Kidney epithelial cell (primary cell): ENCODE data around the gene AQP6. TPM values are rescaled to one million over a fixed set of nuclear protein-coding genes. Genes with fewer than 3 reads are reported as not detected.

Experiments
- DNase-seq: peaks from one replicate; pipeline ENCODE4 v3.0.0-alpha.2; 2010; ENCODE audit warnings: low read depth
- H3K27me3 ChIP-seq: 2 replicates; pipeline ENCODE4 v1.6.0; 2011; ENCODE audit warnings: low read length; ENCODE audit not compliant: control insufficient read depth, insufficient read depth
- H3K36me3 ChIP-seq: 2 replicates; pipeline ENCODE4 v1.5.1; 2011; ENCODE audit warnings: low read length; ENCODE audit not compliant: control insufficient read depth, insufficient read depth
- H3K4me3 ChIP-seq: 2 replicates; pipeline ENCODE4 v1.5.1; 2011; ENCODE audit warnings: low read depth, mild to moderate bottlenecking, control low read depth, low read length
- total RNA-seq: library from RNA; depleted of rRNA; stranded (reverse); fragments of >200 nt; gene quantifications from 2 replicates; pipeline ENCODE4 v1.2.3, GENCODE V29; 2015
- TF ChIP-seq, protein P1 (sequence below): IDR thresholded peaks from 2 replicates; pipeline ENCODE4 v1.5.1; 2011; ENCODE audit warnings: mild to moderate bottlenecking, moderate library complexity, low read length, control low read depth, inconsistent platforms; ENCODE audit not compliant: insufficient read depth, poor library complexity, severe bottlenecking

Gene AQP6
- total RNA-seq, 1 donor from 2014 or later: not detected

DNA sequence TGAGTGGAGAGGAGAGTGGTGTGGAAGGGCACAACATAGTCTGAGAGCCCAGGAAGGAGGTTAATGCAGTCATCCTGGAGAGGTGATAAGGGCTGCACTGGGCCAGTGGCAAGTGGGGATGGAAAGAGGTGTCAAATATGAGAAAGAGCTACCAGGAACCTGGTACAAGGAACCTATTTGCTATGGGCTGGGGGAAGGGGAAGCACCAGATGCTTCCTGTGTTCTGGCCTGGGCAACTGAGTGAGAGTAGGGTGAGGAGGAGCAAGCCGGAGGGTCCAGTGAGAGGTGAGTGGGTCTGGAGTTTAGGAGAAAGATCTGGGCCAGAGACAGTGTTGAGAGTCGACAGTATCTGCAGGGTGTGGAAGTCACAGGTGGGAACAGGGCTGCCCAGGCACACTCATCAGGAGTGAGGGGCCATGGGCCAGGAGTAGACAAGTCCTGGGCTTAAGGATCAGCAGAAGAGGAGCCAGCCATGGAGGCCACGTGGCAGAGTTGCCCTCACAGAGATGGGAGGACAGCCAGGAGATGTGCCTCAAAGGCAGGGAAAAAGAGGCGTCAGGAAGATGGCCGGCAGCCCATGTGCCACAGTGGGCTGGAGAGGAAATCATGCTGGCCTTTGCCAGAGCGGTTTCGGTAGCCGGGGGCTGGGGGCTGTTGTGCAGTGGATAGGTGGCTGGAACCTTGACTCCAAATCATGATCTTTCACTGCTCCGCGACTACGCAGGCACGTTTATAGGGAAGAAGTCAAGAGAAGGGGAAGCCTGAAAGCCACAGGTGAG, 2.9 kb upstream of the AQP6 start:
- TF ChIP-seq, protein P1, sequence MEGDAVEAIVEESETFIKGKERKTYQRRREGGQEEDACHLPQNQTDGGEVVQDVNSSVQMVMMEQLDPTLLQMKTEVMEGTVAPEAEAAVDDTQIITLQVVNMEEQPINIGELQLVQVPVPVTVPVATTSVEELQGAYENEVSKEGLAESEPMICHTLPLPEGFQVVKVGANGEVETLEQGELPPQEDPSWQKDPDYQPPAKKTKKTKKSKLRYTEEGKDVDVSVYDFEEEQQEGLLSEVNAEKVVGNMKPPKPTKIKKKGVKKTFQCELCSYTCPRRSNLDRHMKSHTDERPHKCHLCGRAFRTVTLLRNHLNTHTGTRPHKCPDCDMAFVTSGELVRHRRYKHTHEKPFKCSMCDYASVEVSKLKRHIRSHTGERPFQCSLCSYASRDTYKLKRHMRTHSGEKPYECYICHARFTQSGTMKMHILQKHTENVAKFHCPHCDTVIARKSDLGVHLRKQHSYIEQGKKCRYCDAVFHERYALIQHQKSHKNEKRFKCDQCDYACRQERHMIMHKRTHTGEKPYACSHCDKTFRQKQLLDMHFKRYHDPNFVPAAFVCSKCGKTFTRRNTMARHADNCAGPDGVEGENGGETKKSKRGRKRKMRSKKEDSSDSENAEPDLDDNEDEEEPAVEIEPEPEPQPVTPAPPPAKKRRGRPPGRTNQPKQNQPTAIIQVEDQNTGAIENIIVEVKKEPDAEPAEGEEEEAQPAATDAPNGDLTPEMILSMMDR: no peak
- no peak for DNase-seq
- Histone ChIP-seq H3K36me3 (no peaks in the 10 kb centered on the region), H3K4me3 (no peak overlapping the region), H3K27me3 (peaks cover 46% of the 10 kb centered on the region)

DNA sequence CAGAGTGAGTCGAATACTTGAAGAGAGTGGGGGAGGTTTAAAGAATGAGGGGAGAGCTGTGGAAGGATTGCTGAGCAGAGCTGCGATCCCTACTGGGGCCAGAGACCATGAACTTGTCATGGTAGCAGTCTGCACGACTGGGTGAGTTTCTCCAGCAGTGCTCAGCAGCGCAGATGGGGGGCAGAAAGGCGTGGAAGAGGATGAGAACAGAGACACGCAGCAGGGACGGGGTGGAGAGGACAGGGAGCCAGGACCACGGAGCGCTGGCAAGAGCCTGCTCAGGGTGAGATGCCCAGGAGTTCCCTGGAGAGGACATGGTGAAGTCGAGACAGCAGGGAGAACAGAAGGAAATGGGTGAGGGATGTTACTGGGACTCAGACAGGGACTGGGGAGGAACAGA, 2.1 kb upstream of the AQP6 start:
- no peaks in the 10 kb centered on the region for H3K36me3 ChIP-seq
- DNase-seq: no peak
- TF ChIP-seq, protein P1: no peak
- H3K4me3 ChIP-seq: no peak overlapping the region
- peaks cover 42% of the 10 kb centered on the region for H3K27me3 ChIP-seq

DNA sequence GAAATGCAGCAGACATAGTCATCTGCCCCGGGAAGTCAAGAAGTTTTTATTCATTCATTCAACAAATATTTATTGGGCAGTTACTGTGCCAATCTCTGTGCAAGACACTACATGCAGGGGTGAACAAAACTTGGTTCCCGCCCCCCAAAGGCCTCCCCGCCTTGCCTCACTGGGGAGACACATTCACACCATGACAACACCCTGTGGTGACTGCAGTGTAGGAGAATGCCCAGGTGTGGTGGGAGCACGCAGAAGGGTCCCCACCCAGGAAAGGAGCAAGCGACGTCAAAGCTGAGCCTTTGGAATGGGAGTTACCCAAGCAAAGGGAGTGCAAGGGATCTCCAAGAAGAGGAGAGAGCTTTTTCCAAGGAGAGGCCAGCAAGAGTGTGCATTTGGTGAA, 1.6 kb upstream of the AQP6 start:
- no peaks in the 10 kb centered on the region for H3K36me3 ChIP-seq
- TF ChIP-seq, protein P1: no peak
- H3K27me3 ChIP-seq: peaks cover 38% of the 10 kb centered on the region
- no peak for DNase-seq
- H3K4me3 ChIP-seq: no peak overlapping the region

DNA sequence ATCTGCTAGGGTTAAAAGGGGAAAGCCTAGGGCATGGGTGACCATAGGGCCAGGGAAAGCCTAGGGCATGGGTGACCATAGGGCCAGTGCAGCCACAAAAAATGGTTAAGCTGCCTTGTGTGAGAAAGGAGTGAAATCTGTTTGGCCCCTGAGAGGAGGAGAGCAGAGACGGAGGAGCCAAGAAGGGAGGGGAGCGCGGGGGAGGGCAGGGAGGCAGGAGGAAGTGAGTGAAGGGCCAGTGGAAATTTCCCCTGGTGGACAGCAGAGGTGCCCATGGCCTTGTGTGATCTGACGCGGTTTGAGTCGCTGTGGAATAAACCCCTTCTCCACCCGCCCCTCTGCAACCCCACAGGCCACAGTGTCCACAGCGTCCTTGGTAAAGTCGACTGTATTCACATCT, 618 bp upstream of the AQP6 start:
- Histone ChIP-seq H3K4me3 (no peak overlapping the region), H3K27me3 (peaks cover 31% of the 10 kb centered on the region), H3K36me3 (no peaks in the 10 kb centered on the region)
- TF ChIP-seq, protein P1: no peak
- no peak for DNase-seq

DNA sequence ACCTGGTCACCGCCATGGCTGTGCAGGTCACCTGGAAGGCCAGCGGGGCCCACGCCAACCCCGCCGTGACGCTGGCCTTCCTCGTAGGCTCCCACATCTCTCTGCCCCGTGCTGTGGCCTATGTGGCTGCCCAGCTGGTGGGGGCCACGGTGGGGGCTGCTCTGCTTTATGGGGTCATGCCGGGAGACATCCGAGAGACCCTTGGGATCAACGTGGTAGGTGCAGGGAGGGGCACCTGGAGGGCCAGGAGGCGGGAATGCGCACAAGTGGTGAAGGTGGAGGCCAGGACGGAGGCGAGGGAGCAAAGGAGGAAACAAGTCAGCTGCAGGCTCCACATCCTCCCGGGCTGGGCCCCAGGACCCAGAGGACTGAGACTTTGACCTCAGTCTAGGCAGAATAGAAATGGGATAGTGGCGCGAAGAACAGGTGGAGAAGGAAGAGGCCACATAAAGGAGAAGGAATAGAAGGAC, 649 bp downstream of the AQP6 start:
- Histone ChIP-seq H3K4me3 (no peak overlapping the region), H3K27me3 (peaks cover 25% of the 10 kb centered on the region), H3K36me3 (no peaks in the 10 kb centered on the region)
- no peak for DNase-seq
- TF ChIP-seq, protein P1: no peak

DNA sequence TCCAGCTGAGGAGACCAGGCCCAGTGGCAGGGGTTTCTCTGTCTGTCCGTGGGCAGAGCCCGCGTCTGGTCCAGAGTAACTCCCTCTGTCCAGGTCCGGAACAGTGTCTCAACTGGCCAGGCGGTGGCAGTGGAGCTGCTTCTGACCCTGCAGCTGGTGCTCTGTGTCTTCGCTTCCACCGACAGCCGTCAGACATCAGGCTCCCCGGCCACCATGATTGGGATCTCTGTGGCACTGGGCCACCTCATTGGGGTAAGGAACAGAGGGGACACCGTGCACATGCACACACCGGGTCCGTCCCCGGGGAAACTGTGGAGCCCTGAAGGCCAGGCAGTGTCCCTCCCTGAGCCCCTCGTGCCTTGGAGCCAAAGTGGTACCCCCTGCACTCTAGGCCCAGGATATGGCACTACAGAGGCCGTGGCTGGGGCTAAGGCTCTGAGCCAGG, 1.5 kb downstream of the AQP6 start:
- DNase-seq: no peak
- H3K4me3 ChIP-seq: no peak overlapping the region
- TF ChIP-seq, protein P1: peak; percentile 75

More for the DNA sequence above, 1.5 kb downstream of the AQP6 start:
- Histone ChIP-seq H3K27me3 (peaks cover 18% of the 10 kb centered on the region), H3K36me3 (no peaks in the 10 kb centered on the region)
